HG02763 (cell line): Measurements from ENCODE around the gene ZBTB46.

Experiments used
- ATAC-seq: cut with Tn5 transposase; IDR thresholded peaks from one replicate; pipeline ENCODE4 v1.9.1; 2021; ENCODE audit warnings: mild to moderate bottlenecking, moderate library complexity; ENCODE audit not compliant: unreplicated experiment

ZBTB46 gene

GRCh38 chr20:63768591-63769515, 62.2 kb downstream of the ZBTB46 start:
- no peak for ATAC-seq

- ATAC-seq: no peak
These were observed 63.2 kb downstream of the ZBTB46 start for GRCh38 chr20:63767886-63768285.

- ATAC-seq: no peak
These were observed 63.6 kb downstream of the ZBTB46 start for GRCh38 chr20:63767456-63767855.

- ATAC-seq: no peak
These were observed 64.2 kb downstream of the ZBTB46 start for GRCh38 chr20:63766695-63767426.

- no peak for ATAC-seq
These were observed 65.2 kb downstream of the ZBTB46 start for GRCh38 chr20:63765902-63766301.

GRCh38 chr20:63765082-63765873, 65.8 kb downstream of the ZBTB46 start:
- ATAC-seq: no peak

GRCh38 chr20:63759377-63759901, 71.6 kb downstream of the ZBTB46 start:
- no peak for ATAC-seq

- no peak for ATAC-seq
These were observed 72.9 kb downstream of the ZBTB46 start for GRCh38 chr20:63758152-63758551.

- no peak for ATAC-seq
These were observed 74.4 kb downstream of the ZBTB46 start for GRCh38 chr20:63756648-63756991.

GRCh38 chr20:63755933-63756647, 75.0 kb downstream of the ZBTB46 start:
- no peak for ATAC-seq

GRCh38 chr20:63754008-63754407, 77.1 kb downstream of the ZBTB46 start:
- ATAC-seq: no peak

GRCh38 chr20:63753381-63753780, 77.7 kb downstream of the ZBTB46 start:
- ATAC-seq: no peak

- ATAC-seq: no peak
These were observed 78.5 kb downstream of the ZBTB46 start for GRCh38 chr20:63752411-63753101.

GRCh38 chr20:63751471-63752271, 79.4 kb downstream of the ZBTB46 start:
- ATAC-seq: no peak

GRCh38 chr20:63750807-63751470, 80.1 kb downstream of the ZBTB46 start:
- ATAC-seq: no peak

- no peak for ATAC-seq
These were observed 81.2 kb downstream of the ZBTB46 start for GRCh38 chr20:63749597-63750508.

GRCh38 chr20:63748934-63749270, 82.2 kb downstream of the ZBTB46 start:
- no peak for ATAC-seq
